Epithelial cell of esophagus (primary cell): ENCODE results near the gene TMEM39B.

ENCODE experiments used
- DNase-seq: peaks from one replicate; pipeline ENCODE4 v3.0.0; 2010; ENCODE audit warnings: low read depth
- H3K4me3 ChIP-seq: 2 replicates; pipeline ENCODE4 v1.5.1; 2011; ENCODE audit warnings: mild to moderate bottlenecking, low read length, control low read depth
- TF ChIP-seq, protein P1 (sequence below): IDR thresholded peaks from 2 replicates; pipeline ENCODE4 v1.5.1; 2011; ENCODE audit warnings: low read depth, mild to moderate bottlenecking, low read length, control low read depth, inconsistent platforms; ENCODE audit not compliant: insufficient read depth; ENCODE audit errors: missing control alignments

TMEM39B gene

DNA sequence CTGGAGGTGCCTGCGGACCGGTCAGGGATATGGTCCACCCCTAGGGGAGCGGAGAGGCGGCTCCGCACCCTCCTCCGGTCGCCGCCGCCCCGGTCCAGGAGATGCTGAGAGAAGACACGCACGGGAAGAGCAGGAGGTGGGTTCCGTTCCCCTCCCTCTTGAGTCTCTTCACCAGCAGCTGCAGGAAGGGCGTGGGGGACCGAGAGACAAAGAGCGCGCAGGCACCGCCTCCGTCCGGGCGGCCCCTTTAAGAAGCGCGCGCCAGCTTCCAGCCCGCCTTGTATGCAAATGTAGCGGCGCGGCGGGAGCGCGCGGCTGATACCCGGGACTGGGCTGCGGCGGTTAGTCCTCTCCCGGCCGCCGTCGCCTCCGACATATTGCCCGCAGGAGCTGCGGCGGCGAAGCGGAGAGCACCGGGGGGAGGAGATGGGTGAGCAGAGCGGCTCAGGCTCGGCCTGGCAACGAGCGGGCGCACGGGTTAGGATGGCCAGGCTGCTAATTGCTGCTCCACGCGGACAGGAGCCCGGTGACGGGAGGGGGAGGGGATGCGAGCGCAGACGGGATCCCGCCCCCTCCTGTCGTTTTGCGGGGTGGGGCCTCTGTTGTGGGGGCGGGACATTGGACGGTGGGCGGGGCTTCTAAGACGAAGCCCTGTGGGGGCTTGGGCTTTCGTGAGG, at the start of gene TMEM39B:
TMEM39B (plus strand) TSS at position 318 of the 677 bp plus-strand sequence; CDS start at position 427, 109 bp downstream.
- TF ChIP-seq, protein P1, sequence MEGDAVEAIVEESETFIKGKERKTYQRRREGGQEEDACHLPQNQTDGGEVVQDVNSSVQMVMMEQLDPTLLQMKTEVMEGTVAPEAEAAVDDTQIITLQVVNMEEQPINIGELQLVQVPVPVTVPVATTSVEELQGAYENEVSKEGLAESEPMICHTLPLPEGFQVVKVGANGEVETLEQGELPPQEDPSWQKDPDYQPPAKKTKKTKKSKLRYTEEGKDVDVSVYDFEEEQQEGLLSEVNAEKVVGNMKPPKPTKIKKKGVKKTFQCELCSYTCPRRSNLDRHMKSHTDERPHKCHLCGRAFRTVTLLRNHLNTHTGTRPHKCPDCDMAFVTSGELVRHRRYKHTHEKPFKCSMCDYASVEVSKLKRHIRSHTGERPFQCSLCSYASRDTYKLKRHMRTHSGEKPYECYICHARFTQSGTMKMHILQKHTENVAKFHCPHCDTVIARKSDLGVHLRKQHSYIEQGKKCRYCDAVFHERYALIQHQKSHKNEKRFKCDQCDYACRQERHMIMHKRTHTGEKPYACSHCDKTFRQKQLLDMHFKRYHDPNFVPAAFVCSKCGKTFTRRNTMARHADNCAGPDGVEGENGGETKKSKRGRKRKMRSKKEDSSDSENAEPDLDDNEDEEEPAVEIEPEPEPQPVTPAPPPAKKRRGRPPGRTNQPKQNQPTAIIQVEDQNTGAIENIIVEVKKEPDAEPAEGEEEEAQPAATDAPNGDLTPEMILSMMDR = peak; percentile 22
- peak within 1 kb of the TSS; percentile 75 for H3K4me3 ChIP-seq
- DNase-seq = peak; percentile 97

GRCh38 chr1:32023351-32023750, 49.4 kb upstream of the TMEM39B start:
- TF ChIP-seq, protein P1 = no peak
- no peak overlapping the region for H3K4me3 ChIP-seq

GRCh38 chr1:32025515-32025914, 47.2 kb upstream of the TMEM39B start:
- TF ChIP-seq, protein P1 = no peak
- no peak for DNase-seq
- H3K4me3 ChIP-seq = no peak overlapping the region

More at GRCh38 chr1:32023351-32023750, 49.4 kb upstream of the TMEM39B start:
- no peak for DNase-seq

GRCh38 chr1:32028746-32029145, 44.0 kb upstream of the TMEM39B start:
- TF ChIP-seq, protein P1 = no peak
- no peak for DNase-seq
- H3K4me3 ChIP-seq = no peak overlapping the region

DNA sequence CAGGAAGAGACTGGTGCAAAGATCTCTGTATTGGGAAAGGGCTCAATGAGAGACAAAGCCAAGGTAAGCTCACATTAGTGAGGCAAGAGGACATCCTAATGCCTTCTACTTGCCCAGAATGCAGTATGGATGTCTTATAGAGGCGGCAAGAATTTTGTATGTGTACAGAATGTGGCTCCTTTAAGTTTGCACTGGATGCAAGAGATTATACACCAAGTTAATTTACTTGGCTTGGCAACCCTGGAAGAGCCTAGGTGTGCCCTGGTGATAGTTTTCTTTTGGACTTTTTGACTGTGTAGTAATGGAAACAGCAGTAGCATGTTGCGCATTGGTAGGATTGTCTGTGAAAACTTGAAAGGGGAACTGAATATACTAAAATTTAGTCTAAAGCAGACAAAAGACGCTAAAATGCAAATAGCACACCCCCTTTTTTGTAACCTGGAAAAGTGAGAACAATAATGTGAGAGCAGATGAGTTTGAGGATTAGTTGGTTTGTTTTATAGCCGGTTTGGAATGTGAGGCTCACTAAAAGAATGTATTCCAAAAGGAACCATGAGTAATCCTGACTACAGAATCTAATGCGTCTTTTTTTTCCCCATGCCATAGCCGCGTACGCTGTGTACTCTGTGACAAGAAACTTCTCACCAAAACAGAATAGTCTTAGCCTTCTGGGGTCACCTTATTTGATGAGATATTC, 41.0 kb upstream of the TMEM39B start:
- H3K4me3 ChIP-seq = no peak overlapping the region
- DNase-seq = peak; percentile 62
- TF ChIP-seq, protein P1 = no peak

DNA sequence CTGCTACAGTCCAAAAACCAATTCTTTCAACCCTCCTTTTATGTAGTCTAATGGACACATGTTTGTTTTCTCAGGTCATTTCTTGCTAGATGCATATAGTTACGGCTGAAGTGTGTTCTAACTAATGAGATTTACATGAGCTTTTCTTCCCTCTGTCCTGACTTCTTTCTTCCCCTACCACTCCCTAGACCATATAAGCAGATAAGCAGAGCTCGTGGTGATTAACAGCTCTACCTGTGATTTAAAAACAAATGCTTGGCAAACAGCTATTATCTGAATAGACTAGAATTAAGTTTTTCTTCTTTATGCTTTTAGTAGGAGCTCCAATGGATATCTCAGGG, 40.5 kb upstream of the TMEM39B start:
- H3K4me3 ChIP-seq = no peak overlapping the region
- TF ChIP-seq, protein P1 = no peak
- DNase-seq = no peak
